Kidney epithelial cell (primary cell): ENCODE results near the gene VWA5A. TPM values are rescaled to one million over a fixed set of nuclear protein-coding genes. Genes with fewer than 3 reads are reported as not detected.
"Not testable (repeated sequence)": the region's sequence is repeated elsewhere in the genome, so short reads cannot be mapped to it uniquely, and the experiment has no call there.

Experiments used
- DNase-seq: peaks from one replicate; pipeline ENCODE4 v3.0.0-alpha.2; 2010; ENCODE audit warnings: low read depth
- H3K27me3 ChIP-seq: 2 replicates; pipeline ENCODE4 v1.6.0; 2011; ENCODE audit warnings: low read length; ENCODE audit not compliant: control insufficient read depth, insufficient read depth
- H3K36me3 ChIP-seq: 2 replicates; pipeline ENCODE4 v1.5.1; 2011; ENCODE audit warnings: low read length; ENCODE audit not compliant: control insufficient read depth, insufficient read depth
- H3K4me3 ChIP-seq: 2 replicates; pipeline ENCODE4 v1.5.1; 2011; ENCODE audit warnings: low read depth, mild to moderate bottlenecking, control low read depth, low read length
- CTCF ChIP-seq: IDR thresholded peaks from 2 replicates; pipeline ENCODE4 v1.5.1; 2011; ENCODE audit warnings: mild to moderate bottlenecking, moderate library complexity, low read length, control low read depth, inconsistent platforms; ENCODE audit not compliant: insufficient read depth, poor library complexity, severe bottlenecking
- total RNA-seq: library from RNA; depleted of rRNA; stranded (reverse); fragments of >200 nt; gene quantifications from 2 replicates; pipeline ENCODE4 v1.2.3, GENCODE V29; 2015

The VWA5A gene
- total RNA-seq, 1 donor from 2014 or later = 33.4 TPM

DNA sequence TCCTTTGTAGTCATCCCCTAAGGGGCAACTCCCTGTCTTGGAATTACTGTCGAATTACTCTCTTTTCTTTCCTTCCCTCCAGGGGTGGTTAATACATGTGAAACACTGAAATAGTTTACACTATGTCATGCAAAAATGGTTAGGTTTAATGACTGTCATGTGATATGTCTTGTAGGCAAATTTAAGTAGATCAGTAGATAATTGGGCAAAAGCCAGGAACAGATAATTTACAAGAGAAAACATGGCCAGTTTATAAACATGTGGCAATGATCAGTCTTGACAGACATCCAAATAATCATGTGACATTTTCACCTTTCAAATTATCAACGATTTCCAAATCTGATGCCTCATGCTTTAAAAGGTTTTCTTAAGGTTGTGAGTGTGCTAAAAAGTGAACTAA is 3.9 kb downstream of the VWA5A start:
- Histone ChIP-seq H3K36me3 (peaks cover 4% of the 10 kb centered on the region), H3K27me3 (no peaks in the 10 kb centered on the region), H3K4me3 (no peak overlapping the region)
- no peak for TF ChIP-seq CTCF
- DNase-seq = no peak

GRCh38 chr11:124120891-124121290 is 5.6 kb downstream of the VWA5A start:
- TF ChIP-seq CTCF = no peak
- Histone ChIP-seq H3K27me3 (no peaks in the 10 kb centered on the region), H3K36me3 (peaks cover 4% of the 10 kb centered on the region), H3K4me3 (no peak overlapping the region)
- no peak for DNase-seq

DNA sequence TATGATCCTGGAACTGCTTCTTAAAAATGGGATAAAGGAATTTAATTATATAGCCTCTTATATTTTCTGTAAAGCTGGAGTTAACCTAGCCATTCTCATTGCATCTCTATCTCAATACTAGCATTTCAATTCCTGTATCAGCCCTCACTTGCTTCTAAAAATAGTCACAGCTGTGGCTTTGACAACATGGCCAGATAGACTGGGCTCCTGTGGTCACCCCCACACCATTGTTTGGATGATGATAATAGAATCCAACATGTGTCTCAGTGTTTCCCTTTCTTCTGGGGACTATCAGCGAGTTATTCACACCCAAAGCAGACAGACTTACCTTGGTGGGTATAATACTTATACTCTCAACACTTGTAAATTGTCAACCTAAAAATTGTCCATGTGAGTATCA is 6.9 kb downstream of the VWA5A start:
- Histone ChIP-seq H3K4me3 (no peak overlapping the region), H3K27me3 (no peaks in the 10 kb centered on the region), H3K36me3 (peaks cover 4% of the 10 kb centered on the region)
- TF ChIP-seq CTCF = no peak
- no peak for DNase-seq

GRCh38 chr11:124123622-124124021 is 8.4 kb downstream of the VWA5A start:
- DNase-seq = no peak
- TF ChIP-seq CTCF = no peak
- no peaks in the 10 kb centered on the region for H3K36me3 ChIP-seq
- no peak overlapping the region for H3K4me3 ChIP-seq
- no peaks in the 10 kb centered on the region for H3K27me3 ChIP-seq

GRCh38 chr11:124127134-124127533 is 11.9 kb downstream of the VWA5A start:
- not testable (repeated sequence) for H3K36me3 ChIP-seq, H3K4me3 ChIP-seq, H3K27me3 ChIP-seq, DNase-seq

GRCh38 chr11:124143034-124143433 is 27.8 kb downstream of the VWA5A start:
- TF ChIP-seq CTCF = no peak
- Histone ChIP-seq H3K27me3 (no peaks in the 10 kb centered on the region), H3K4me3 (no peak overlapping the region), H3K36me3 (no peaks in the 10 kb centered on the region)
- DNase-seq = no peak
